Measurements from ENCODE around the gene PLCB2. TPM values are rescaled to one million over a fixed set of nuclear protein-coding genes. Genes with fewer than 3 reads are reported as not detected.
A peak's percentile ranks its signal among the peaks of the same experiment; 100 is the strongest.

The PLCB2 gene
- total RNA-seq, 4 donors from 2014 or later, result 0.34 to 3.0 (median 2.0) TPM

- Histone ChIP-seq H3K27ac (peak overlapping the region; percentile 86), H3K4me1 (peaks cover 81% of the 10 kb centered on the region), H3K27me3 (no peaks in the 10 kb centered on the region), H3K9me3 (no peaks in the 10 kb centered on the region), H3K4me3 (peak overlapping the region; percentile 38), H3K36me3 (no peaks in the 10 kb centered on the region)
- TF ChIP-seq, protein P1, sequence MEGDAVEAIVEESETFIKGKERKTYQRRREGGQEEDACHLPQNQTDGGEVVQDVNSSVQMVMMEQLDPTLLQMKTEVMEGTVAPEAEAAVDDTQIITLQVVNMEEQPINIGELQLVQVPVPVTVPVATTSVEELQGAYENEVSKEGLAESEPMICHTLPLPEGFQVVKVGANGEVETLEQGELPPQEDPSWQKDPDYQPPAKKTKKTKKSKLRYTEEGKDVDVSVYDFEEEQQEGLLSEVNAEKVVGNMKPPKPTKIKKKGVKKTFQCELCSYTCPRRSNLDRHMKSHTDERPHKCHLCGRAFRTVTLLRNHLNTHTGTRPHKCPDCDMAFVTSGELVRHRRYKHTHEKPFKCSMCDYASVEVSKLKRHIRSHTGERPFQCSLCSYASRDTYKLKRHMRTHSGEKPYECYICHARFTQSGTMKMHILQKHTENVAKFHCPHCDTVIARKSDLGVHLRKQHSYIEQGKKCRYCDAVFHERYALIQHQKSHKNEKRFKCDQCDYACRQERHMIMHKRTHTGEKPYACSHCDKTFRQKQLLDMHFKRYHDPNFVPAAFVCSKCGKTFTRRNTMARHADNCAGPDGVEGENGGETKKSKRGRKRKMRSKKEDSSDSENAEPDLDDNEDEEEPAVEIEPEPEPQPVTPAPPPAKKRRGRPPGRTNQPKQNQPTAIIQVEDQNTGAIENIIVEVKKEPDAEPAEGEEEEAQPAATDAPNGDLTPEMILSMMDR (IDR thresholded peaks at IDR 0.05), result no peak
- 68% methylated on average over 3 of the region's 7 CpGs for WGBS
- no peak for DNase-seq (ENCODE audit: low spot score in 2 of 2)
Measured at GRCh38 chr15:40339621-40339945, 31.8 kb upstream of the PLCB2 start.

GRCh38 chr15:40338921-40339620, 31.3 kb upstream of the PLCB2 start:
- TF ChIP-seq EP300 (IDR thresholded peaks at IDR 0.05), result no peak
- TF ChIP-seq, protein P1 (IDR thresholded peaks at IDR 0.05), result no peak
- Histone ChIP-seq H3K27ac (peak overlapping the region; percentile 86), H3K4me1 (peaks cover 83% of the 10 kb centered on the region), H3K36me3 (no peaks in the 10 kb centered on the region), H3K27me3 (no peaks in the 10 kb centered on the region), H3K9me3 (no peaks in the 10 kb centered on the region), H3K4me3 (peak overlapping the region; percentile 38)
- WGBS, result 71% methylated on average over 7 of the region's 11 CpGs
- DNase-seq (ENCODE audit: low spot score in 2 of 2), result no peak

GRCh38 chr15:40338041-40338657, 30.4 kb upstream of the PLCB2 start:
- Histone ChIP-seq H3K27me3 (no peaks in the 10 kb centered on the region), H3K36me3 (no peaks in the 10 kb centered on the region), H3K27ac (peak overlapping the region; percentile 68), H3K4me3 (no peak overlapping the region), H3K9me3 (no peaks in the 10 kb centered on the region), H3K4me1 (peaks cover 83% of the 10 kb centered on the region)
- no peak for TF ChIP-seq POLR2AphosphoS5 (IDR thresholded peaks at IDR 0.05)
- TF ChIP-seq, protein P1 (IDR thresholded peaks at IDR 0.05), result peak; percentile 16 to 54
- WGBS, result 49% methylated on average over 11 of the region's 11 CpGs
- DNase-seq (ENCODE audit: low spot score in 2 of 2), result no peak

GRCh38 chr15:40337597-40337996, 29.9 kb upstream of the PLCB2 start:
- Histone ChIP-seq H3K4me3 (no peak overlapping the region), H3K36me3 (no peaks in the 10 kb centered on the region), H3K9me3 (no peaks in the 10 kb centered on the region), H3K27me3 (no peaks in the 10 kb centered on the region), H3K27ac (peak overlapping the region; percentile 2), H3K4me1 (peaks cover 77% of the 10 kb centered on the region)
- TF ChIP-seq EP300 (IDR thresholded peaks at IDR 0.05) (no peak), POLR2AphosphoS5 (IDR thresholded peaks at IDR 0.05) (no peak), POLR2A (IDR thresholded peaks at IDR 0.05) (no peak)
- TF ChIP-seq, protein P1 (IDR thresholded peaks at IDR 0.05), result no peak
- 67% methylated on average over 1 of the region's 19 CpGs for WGBS
- DNase-seq (ENCODE audit: low spot score in 2 of 2), result no peak

GRCh38 chr15:40336744-40337122, 29.0 kb upstream of the PLCB2 start:
- Histone ChIP-seq H3K36me3 (no peaks in the 10 kb centered on the region), H3K27me3 (no peaks in the 10 kb centered on the region), H3K4me3 (no peak overlapping the region), H3K4me1 (peaks cover 76% of the 10 kb centered on the region), H3K9me3 (no peaks in the 10 kb centered on the region), H3K27ac (no peak overlapping the region)
- no peak for TF ChIP-seq EP300 (IDR thresholded peaks at IDR 0.05)
- no peak for TF ChIP-seq POLR2AphosphoS5 (IDR thresholded peaks at IDR 0.05)
- TF ChIP-seq POLR2A (IDR thresholded peaks at IDR 0.05), result no peak
- TF ChIP-seq, protein P1 (IDR thresholded peaks at IDR 0.05), result no peak
- DNase-seq (ENCODE audit: low spot score in 2 of 2), result no peak
- 72% methylated on average over 5 of the region's 5 CpGs for WGBS

All from suprapubic skin (tissue), 4 donors.